Upper lobe of left lung (tissue), 6 donors: ENCODE data around the gene VWA1. TPM values are rescaled to one million over a fixed set of nuclear protein-coding genes. Genes with fewer than 3 reads are reported as not detected.
A peak's percentile ranks its signal among the peaks of the same experiment; 100 is the strongest.

ENCODE experiments used
- ATAC-seq, 2 donors: fragments of 200-7000 bp; cut with Tn5 transposase; one replicate each; pipeline ENCODE4 v1.9.1; 2022; ENCODE audit warnings: mild to moderate bottlenecking in 2 of 2, moderate library complexity in 2 of 2; ENCODE audit not compliant: low FRiP score in 2 of 2
- DNase-seq, 2 donors: peaks; one replicate each; pipeline ENCODE4 v3.0.0-alpha.2; 2019 to 2020
- H3K27ac ChIP-seq, 4 donors: fragments of 200-600 bp; sonication (generic); one replicate each; pipeline ENCODE4 v1.5.1; 2016 to 2019
- H3K27me3 ChIP-seq, 4 donors: fragments of 200-600 bp; sonication (generic); one replicate each; pipeline ENCODE4 v1.5.1; 2017 to 2019
- H3K36me3 ChIP-seq, 4 donors: fragments of 200-600 bp; sonication (generic); one replicate each; pipeline ENCODE4 v1.5.1; 2016 to 2019
- H3K4me1 ChIP-seq, 4 donors: fragments of 200-600 bp; sonication (generic); one replicate each; pipeline ENCODE4 v1.5.1; 2018 to 2019
- H3K4me3 ChIP-seq, 4 donors: fragments of 200-600 bp; sonication (generic); one replicate each; pipeline ENCODE4 v1.5.1; 2017 to 2019; ENCODE audit warnings: mild to moderate bottlenecking in 2 of 4, moderate library complexity in 1 of 4
- H3K9me3 ChIP-seq, 4 donors: fragments of 200-600 bp; sonication (generic); one replicate each; pipeline ENCODE4 v1.5.1; 2018 to 2019
- EP300 ChIP-seq, 4 donors: sonication (generic); formaldehyde crosslinking; IDR thresholded peaks; one replicate each; pipeline ENCODE4 v1.5.1; 2017; ENCODE audit warnings: antibody characterized with exemption in 4 of 4, control low read depth in 2 of 4
- POLR2A ChIP-seq, 4 donors: fragments of 450-650 bp; IDR thresholded peaks; one replicate each; pipeline ENCODE4 v1.5.1; 2016 to 2017; ENCODE audit warnings: antibody characterized with exemption in 4 of 4, mild to moderate bottlenecking in 2 of 4
- POLR2AphosphoS5 ChIP-seq, 2 donors: sonication (generic); formaldehyde crosslinking; IDR thresholded peaks; one replicate each; pipeline ENCODE4 v1.5.1; 2017; ENCODE audit warnings: antibody characterized with exemption in 2 of 2
- WGBS, 2 donors: methylation state at CpG; one replicate each; pipeline ENCODE4 v1.1.5; 2017 to 2018; 5-methylcytosine and 5-hydroxymethylcytosine counted together
- total RNA-seq, 6 donors: library from RNA; depleted of rRNA in 4 of 6; stranded (reverse); fragments of >200 nt in 4 of 6; gene quantifications; one replicate each; pipeline versions ENCODE4 v1.1.0 to v1.2.1, GENCODE V29; 2016 to 2021
- TF ChIP-seq, protein P1 (sequence below), 6 experiments: fragments of 450-650 bp in 4 of 6; fragments of 200-600 bp in 2 of 6; sonication (generic) in 2 of 6; IDR thresholded peaks; one replicate each; pipeline ENCODE4 v1.5.1; 2016 to 2019; ENCODE audit warnings: antibody characterized with exemption in 6 of 6
- donor health status: DM: no; HTN: no; CAD: no; lungs with moderate emphysema.
- donor health status: DM: no; HTN: yes; CAD: no; lungs with severe emphysema.

VWA1 gene
- total RNA-seq, 6 donors from 2014 or later: 41.8 to 108 (median 62.5) TPM

DNA sequence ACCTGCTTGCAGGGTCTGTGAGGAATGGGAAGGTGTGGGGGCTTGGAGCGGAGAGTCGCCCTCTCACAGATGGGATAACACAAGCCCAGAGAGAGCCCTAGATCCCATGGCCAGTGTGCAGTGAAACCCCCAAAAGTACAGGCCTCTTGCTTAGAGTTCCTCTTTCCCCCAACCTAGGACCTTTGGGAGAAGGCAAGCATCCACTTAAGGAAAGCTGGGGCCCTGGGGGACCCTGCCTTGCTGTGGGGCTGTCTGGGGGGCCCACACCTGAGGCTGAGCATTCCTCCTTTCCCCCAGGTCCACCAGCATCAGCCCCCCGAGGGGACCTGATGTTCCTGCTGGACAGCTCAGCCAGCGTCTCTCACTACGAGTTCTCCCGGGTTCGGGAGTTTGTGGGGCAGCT is 1.1 kb downstream of the VWA1 start:
- peaks cover 0 to 7% (median 0%) of the 10 kb centered on the region in 4 donors for H3K27me3 ChIP-seq
- 66 to 83% methylated on average over 7 of the region's 7 CpGs for WGBS, 2 donors
- DNase-seq: no peak
- H3K4me3 ChIP-seq: peak overlapping the region in 3 of 4 donors; percentile 56 to 64 (median 57)
- no peak for TF ChIP-seq POLR2A (IDR thresholded peaks at IDR 0.05)
- H3K9me3 ChIP-seq: no peaks in the 10 kb centered on the region
- ATAC-seq: no peak
- H3K27ac ChIP-seq: no peak overlapping the region
- no peaks in the 10 kb centered on the region for H3K36me3 ChIP-seq
- H3K4me1 ChIP-seq: peaks cover 62 to 78% (median 73%) of the 10 kb centered on the region in 4 donors

DNA sequence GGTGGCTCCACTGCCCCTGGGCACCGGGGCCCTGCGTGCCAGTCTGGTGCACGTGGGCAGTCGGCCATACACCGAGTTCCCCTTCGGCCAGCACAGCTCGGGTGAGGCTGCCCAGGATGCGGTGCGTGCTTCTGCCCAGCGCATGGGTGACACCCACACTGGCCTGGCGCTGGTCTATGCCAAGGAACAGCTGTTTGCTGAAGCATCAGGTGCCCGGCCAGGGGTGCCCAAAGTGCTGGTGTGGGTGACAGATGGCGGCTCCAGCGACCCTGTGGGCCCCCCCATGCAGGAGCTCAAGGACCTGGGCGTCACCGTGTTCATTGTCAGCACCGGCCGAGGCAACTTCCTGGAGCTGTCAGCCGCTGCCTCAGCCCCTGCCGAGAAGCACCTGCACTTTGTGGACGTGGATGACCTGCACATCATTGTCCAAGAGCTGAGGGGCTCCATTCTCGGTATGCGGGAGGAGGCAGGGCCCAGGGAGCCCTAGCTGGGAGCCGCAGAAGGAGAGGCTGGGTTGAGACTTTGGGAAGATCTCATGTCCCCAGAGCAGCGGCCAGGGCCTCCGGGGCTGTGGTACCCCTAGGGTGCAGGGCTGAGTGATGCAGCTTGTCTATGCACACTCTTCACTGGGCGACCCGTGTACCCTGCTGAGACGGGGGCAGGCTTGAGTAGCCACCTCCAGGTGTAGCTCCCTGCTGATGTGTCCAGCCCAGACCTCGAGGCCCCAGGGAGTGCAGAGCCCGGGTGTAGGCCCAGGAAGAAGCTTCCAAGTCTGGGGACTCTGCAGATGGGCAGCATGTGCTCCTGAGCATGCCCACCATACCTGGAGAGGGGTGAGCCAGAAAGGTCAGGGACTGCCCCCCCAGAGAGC is 1.8 kb downstream of the VWA1 start:
- TF ChIP-seq, protein P1, sequence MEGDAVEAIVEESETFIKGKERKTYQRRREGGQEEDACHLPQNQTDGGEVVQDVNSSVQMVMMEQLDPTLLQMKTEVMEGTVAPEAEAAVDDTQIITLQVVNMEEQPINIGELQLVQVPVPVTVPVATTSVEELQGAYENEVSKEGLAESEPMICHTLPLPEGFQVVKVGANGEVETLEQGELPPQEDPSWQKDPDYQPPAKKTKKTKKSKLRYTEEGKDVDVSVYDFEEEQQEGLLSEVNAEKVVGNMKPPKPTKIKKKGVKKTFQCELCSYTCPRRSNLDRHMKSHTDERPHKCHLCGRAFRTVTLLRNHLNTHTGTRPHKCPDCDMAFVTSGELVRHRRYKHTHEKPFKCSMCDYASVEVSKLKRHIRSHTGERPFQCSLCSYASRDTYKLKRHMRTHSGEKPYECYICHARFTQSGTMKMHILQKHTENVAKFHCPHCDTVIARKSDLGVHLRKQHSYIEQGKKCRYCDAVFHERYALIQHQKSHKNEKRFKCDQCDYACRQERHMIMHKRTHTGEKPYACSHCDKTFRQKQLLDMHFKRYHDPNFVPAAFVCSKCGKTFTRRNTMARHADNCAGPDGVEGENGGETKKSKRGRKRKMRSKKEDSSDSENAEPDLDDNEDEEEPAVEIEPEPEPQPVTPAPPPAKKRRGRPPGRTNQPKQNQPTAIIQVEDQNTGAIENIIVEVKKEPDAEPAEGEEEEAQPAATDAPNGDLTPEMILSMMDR (IDR thresholded peaks at IDR 0.05): no peak
- no peak for TF ChIP-seq POLR2A (IDR thresholded peaks at IDR 0.05)
- TF ChIP-seq POLR2AphosphoS5 (IDR thresholded peaks at IDR 0.05): no peak
- TF ChIP-seq EP300 (IDR thresholded peaks at IDR 0.05): no peak
- Histone ChIP-seq H3K36me3 (no peaks in the 10 kb centered on the region), H3K9me3 (no peaks in the 10 kb centered on the region), H3K4me1 (peaks cover 60 to 78% (median 70%) of the 10 kb centered on the region in 4 donors), H3K27ac (no peak overlapping the region), H3K27me3 (peaks cover 0 to 7% (median 0%) of the 10 kb centered on the region in 4 donors), H3K4me3 (peak overlapping the region in 1 of 4 donors; percentile 57)
- DNase-seq: peak in 1 of 2 donors; percentile 72
- ATAC-seq: no peak
- 77 to 85% methylated on average over 8 to 25 of the region's 31 CpGs for WGBS, 2 donors

- Histone ChIP-seq H3K4me1 (peaks cover 53 to 74% (median 65%) of the 10 kb centered on the region in 4 donors), H3K27ac (no peak overlapping the region), H3K27me3 (peaks cover 0 to 7% (median 0%) of the 10 kb centered on the region in 4 donors), H3K9me3 (no peaks in the 10 kb centered on the region), H3K4me3 (no peak overlapping the region), H3K36me3 (no peaks in the 10 kb centered on the region)
- no peak for TF ChIP-seq EP300 (IDR thresholded peaks at IDR 0.05)
- no peak for TF ChIP-seq POLR2A (IDR thresholded peaks at IDR 0.05)
- no peak for TF ChIP-seq POLR2AphosphoS5 (IDR thresholded peaks at IDR 0.05)
- TF ChIP-seq, protein P1 (IDR thresholded peaks at IDR 0.05): peak in 2 of 6 experiments; percentile 14 to 30
- 42 to 65% methylated on average over 9 to 10 of the region's 11 CpGs for WGBS, 2 donors
- DNase-seq (peak; percentile 40 to 74), ATAC-seq (peak in 1 of 2 donors; percentile 17)
These were observed 2.5 kb downstream of the VWA1 start for GRCh38 chr1:1437904-1438376.

GRCh38 chr1:1438531-1439381 is 3.3 kb downstream of the VWA1 start:
- Histone ChIP-seq H3K9me3 (no peaks in the 10 kb centered on the region), H3K4me1 (peaks cover 45 to 65% (median 57%) of the 10 kb centered on the region in 4 donors), H3K4me3 (no peak overlapping the region), H3K27me3 (peaks cover 0 to 7% (median 0%) of the 10 kb centered on the region in 4 donors), H3K36me3 (no peaks in the 10 kb centered on the region), H3K27ac (no peak overlapping the region)
- TF ChIP-seq POLR2A (IDR thresholded peaks at IDR 0.05): no peak
- TF ChIP-seq, protein P1 (IDR thresholded peaks at IDR 0.05): no peak
- ATAC-seq (no peak), DNase-seq (peak in 1 of 2 donors; percentile 79)
- 93 to 98% methylated on average over 12 to 33 of the region's 45 CpGs for WGBS, 2 donors
